Mucosa of rectum (tissue), 2 donors: ENCODE results near the gene LIPT2.
"Not testable (repeated sequence)": the region's sequence is repeated elsewhere in the genome, so short reads cannot be mapped to it uniquely, and the experiment has no call there.

Experiments
- H3K27ac ChIP-seq, 2 donors: one replicate each; pipeline ENCODE4 v1.7.0; 2013; ENCODE audit warnings: inconsistent platforms in 2 of 2, low read depth in 2 of 2, low read length in 2 of 2
- H3K27me3 ChIP-seq, 2 donors: one replicate each; pipeline ENCODE4 v1.7.0; 2013; ENCODE audit warnings: low read length in 2 of 2; ENCODE audit not compliant: control insufficient read depth in 2 of 2, insufficient read depth in 2 of 2
- H3K36me3 ChIP-seq, 2 donors: one replicate each; pipeline ENCODE4 v1.7.0; 2013; ENCODE audit warnings: low read length in 2 of 2; ENCODE audit not compliant: control insufficient read depth in 2 of 2, insufficient read depth in 2 of 2
- H3K4me1 ChIP-seq, 2 donors: one replicate each; pipeline ENCODE4 v1.7.0; 2013; ENCODE audit warnings: low read length in 2 of 2, mild to moderate bottlenecking in 1 of 2; ENCODE audit not compliant: control insufficient read depth in 2 of 2, insufficient read depth in 2 of 2
- H3K4me3 ChIP-seq, 2 donors: one replicate each; pipeline ENCODE4 v1.7.0; 2013; ENCODE audit warnings: low read length in 2 of 2
- H3K9ac ChIP-seq, 2 donors: one replicate each; pipeline ENCODE4 v1.7.0; 2013; ENCODE audit warnings: low read length in 2 of 2, low read depth in 1 of 2, mild to moderate bottlenecking in 1 of 2
- H3K9me3 ChIP-seq, 2 donors: one replicate each; pipeline ENCODE4 v1.7.0; 2013; ENCODE audit warnings: low read length in 2 of 2; ENCODE audit not compliant: control insufficient read depth in 2 of 2
- donor health status: healthy.
- donor health status: Normal muscosa, but diverticular disease.

LIPT2 gene

DNA sequence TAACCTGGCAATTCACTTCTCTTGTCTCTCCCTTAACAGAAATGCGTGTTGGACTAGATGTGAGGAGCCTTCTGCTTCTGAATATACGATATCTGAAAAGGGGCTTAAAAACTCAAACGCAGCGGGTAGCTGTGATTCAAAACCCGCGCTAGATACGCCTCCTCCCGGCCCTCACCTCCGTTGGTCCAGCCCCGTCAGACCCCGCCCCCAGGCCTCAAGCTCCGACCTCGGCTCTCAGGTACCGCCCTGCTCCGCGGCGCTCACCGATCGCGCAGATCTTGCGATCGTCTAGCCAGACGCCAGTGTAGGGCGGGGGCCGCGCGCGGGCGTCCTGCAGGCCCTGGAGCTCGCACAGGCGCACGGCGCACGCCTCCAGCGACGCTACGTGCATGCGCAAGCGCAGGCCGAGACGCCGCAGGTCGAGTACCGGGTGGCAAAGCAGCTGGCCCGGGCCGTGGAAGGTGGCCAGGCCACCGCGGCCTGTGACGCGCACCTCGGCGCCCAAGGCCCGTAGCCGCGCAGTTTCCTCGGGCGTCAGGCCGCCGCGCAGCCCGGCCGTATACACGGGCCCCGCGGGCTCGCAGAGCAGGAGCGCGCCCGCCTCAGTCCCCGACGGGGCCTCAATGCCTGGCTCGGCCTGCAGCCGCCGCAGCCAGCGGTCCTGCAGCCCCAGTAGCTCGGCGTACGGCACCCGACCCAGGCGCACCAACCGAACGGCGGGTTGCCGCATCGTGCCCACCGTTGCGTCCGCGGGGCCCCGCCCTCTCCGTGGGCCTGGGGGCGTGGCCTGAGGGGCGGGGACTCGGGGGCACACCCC is at the start of gene LIPT2:
LIPT2 (minus strand) TSS at position 751 of the 817 bp plus-strand sequence; CDS start at position 730, 21 bp downstream.
- Histone ChIP-seq H3K9me3 (no peaks in the 10 kb centered on the region), H3K27ac (peak within 1 kb of the TSS; percentile 99 to 100), H3K4me3 (peak within 1 kb of the TSS; percentile 83 to 86), H3K27me3 (no peaks in the 10 kb centered on the region), H3K9ac (peak within 1 kb of the TSS; percentile 89 to 98), H3K36me3 (no peaks in the 10 kb centered on the region), H3K4me1 (peaks cover 6 to 9% of the 10 kb centered on the region in 2 donors)

DNA sequence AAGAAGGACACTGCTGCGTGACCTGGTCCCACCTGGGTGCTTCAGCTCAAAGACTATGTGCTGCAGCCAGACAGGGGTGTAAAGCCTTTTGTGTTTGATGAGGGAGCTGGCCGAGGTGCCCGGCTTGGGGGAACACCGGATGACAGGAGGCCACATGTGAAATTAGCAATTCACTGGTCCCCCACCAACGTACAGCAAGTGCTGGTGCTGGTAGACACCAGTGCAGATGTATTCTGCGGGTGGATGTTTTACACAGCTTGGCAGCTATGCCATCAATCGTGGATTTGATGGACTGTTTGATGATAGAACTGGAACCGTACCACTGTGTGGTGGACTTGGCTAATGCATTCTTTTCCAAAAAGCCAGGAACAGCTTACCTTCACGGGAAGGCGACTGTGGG is 47.9 kb upstream of the LIPT2 start:
- Histone ChIP-seq H3K27ac (no peak overlapping the region), H3K27me3 (no peaks in the 10 kb centered on the region), H3K9ac (no peak overlapping the region), H3K4me3 (no peak overlapping the region), H3K36me3 (no peaks in the 10 kb centered on the region), H3K9me3 (no peaks in the 10 kb centered on the region), H3K4me1 (peaks cover 1 to 5% of the 10 kb centered on the region in 2 donors)

DNA sequence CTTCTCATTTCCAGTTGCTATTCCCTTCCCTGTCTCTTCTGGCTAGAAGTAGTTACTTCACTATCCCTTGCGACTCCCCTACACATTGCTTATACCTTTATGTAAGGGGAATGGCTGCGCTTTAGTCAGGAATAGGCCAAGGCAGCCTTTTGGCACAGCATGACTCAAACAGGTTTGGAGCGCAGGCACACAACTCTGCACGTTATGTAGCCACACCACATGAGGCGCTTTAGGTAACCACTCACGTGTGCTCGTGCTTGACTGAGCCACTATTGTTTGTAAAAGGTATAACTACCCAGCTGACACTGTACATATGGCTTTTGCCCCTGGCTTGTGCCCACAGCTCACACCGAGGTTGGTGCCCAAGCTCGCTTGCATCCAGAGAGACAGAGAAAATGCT is 46.7 kb upstream of the LIPT2 start:
- H3K36me3 ChIP-seq: no peaks in the 10 kb centered on the region
- H3K9me3 ChIP-seq: no peaks in the 10 kb centered on the region

DNA sequence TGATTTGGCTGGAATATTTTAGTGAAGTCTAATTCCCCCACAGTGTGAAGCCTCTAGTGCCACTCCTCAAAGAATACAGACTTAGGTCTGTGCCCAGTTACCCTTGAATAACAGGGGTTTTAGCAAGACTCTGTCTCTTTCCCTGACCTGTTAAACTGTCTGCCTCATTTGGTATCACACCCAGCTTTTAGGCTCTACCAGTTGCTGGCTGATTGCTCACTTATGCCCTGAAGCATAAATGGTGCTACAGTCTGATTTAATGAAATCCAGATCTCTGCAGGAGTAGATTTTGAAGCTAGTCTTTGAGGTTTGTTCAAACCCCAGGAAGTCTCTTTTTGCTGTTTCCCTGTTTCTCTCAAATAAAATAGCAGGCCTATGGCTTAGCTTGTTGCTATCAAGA is 45.2 kb upstream of the LIPT2 start:
- no peak overlapping the region for H3K9ac ChIP-seq
- H3K4me3 ChIP-seq: no peak overlapping the region
- no peaks in the 10 kb centered on the region for H3K4me1 ChIP-seq
- no peaks in the 10 kb centered on the region for H3K36me3 ChIP-seq
- H3K27ac ChIP-seq: no peak overlapping the region
- H3K9me3 ChIP-seq: no peaks in the 10 kb centered on the region
- H3K27me3 ChIP-seq: no peaks in the 10 kb centered on the region

More for the DNA sequence above, 46.7 kb upstream of the LIPT2 start:
- no peak overlapping the region for H3K9ac ChIP-seq
- H3K4me3 ChIP-seq: no peak overlapping the region
- H3K27ac ChIP-seq: no peak overlapping the region
- no peaks in the 10 kb centered on the region for H3K4me1 ChIP-seq
- H3K27me3 ChIP-seq: no peaks in the 10 kb centered on the region

DNA sequence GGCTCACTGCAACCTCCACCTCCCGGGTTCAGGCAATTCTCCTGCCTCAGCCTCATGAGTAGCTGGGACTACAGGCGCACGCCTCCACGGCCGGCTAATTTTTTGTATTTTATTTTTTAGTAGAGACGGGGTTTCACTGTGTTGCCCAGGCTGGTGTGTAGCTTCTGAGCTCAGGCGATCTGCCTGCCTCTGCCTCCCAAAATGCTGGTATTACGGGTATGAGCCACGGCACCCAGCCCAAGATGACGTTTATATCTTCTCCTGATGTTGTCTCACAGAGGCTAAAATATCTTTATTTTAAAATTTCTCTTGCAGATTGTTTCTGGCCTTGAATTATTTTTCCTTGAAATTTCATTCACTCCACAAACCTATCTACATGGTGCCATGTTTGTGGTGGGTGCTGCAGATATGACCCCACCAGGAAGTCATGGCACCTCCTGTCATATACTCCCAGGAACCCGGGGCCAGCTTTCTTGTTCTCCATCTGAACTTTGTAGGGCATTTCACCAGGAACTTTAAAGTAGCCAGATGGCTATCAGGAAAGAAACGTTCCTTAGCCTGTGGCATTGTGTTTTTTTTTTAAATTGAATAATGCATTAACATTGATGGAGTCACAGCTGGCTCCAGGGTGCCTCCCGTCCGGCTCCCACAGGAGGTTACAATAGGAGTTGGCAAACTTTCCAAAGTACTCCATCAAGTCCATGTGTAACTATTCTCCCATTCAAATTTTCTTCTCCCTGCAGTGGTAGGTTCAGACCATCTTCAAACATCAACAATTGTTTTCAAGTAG is 42.0 kb upstream of the LIPT2 start:
- no peaks in the 10 kb centered on the region for H3K4me1 ChIP-seq
- no peak overlapping the region for H3K9ac ChIP-seq
- no peak overlapping the region for H3K4me3 ChIP-seq
- H3K27me3 ChIP-seq: no peaks in the 10 kb centered on the region
- no peaks in the 10 kb centered on the region for H3K9me3 ChIP-seq
- H3K36me3 ChIP-seq: no peaks in the 10 kb centered on the region
- H3K27ac ChIP-seq: no peak overlapping the region

DNA sequence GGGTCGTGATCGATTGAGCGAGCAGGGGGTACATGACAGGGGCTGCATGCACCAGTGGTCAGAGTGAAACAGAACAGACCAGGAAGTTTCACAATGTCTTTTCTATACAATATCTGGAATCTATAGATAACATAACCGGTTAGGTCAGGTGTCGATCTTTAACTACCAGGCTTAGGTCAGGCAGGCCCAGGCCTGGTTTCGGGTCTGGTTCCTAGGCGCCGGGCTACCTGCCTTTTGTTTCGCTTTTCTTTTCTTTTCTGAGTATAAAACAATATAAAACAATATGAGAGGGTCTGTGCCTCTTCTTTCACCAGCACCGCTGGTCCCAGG is 41.4 kb upstream of the LIPT2 start:
- not testable (repeated sequence) for H3K27me3 ChIP-seq, H3K27ac ChIP-seq, H3K9ac ChIP-seq, H3K4me3 ChIP-seq, H3K9me3 ChIP-seq, H3K36me3 ChIP-seq, H3K4me1 ChIP-seq

DNA sequence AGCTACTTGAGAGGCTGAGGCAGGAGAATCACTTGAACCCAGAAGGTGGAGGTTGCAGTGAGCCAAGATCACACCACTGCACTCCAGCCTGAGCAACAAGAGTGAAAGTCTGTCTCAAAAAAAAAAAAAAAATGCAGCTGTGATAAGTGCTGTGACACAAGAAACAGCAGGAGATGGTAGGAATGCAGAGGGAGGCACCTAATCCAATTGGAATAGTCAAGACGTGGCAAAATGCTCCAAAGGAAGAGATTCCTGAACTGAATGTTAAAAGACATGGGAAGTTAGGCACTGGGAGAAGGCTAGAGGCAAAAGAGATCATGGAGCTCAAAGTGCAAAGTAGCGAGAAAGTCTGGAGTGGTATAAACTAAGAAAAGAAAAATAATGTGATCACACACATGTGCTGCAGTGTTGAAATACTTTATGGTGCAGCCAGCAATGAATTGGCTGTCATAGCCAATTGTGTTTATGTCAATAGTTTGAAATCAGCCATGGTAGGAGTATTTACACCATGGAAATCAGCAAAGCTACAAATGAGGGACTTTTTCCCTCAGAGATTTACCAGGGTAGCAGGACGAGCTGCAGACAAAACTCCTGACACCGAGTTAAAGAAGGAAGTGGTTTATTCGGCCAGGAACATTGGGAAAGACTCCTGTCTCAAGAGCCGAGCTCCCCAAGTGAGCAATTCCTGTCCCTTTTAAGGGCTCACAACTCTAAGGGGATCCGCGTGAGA is 40.9 kb upstream of the LIPT2 start:
- Histone ChIP-seq H3K9ac (no peak overlapping the region), H3K4me3 (no peak overlapping the region), H3K27ac (no peak overlapping the region), H3K27me3 (no peaks in the 10 kb centered on the region), H3K36me3 (no peaks in the 10 kb centered on the region), H3K4me1 (no peaks in the 10 kb centered on the region), H3K9me3 (no peaks in the 10 kb centered on the region)

DNA sequence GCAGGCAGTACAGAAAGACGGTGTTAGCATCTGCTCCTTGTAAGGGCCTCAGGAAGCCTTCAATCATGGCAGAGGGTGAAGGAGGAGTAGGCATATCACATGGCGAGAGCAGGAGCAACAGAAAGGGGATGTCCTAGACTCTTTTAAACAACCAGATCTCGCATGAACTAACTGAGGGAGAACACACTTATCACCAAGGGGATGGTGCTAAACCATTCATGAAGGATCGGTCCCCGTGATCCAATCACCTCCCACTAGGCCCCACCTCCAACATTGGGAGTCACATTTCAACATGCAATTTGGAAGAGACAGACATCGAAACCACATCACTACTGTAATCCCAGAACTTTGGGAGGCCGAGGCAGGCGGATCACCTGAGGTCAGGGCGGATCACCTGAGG is 39.9 kb upstream of the LIPT2 start:
- no peaks in the 10 kb centered on the region for H3K9me3 ChIP-seq
- H3K27me3 ChIP-seq: no peaks in the 10 kb centered on the region
- H3K4me1 ChIP-seq: no peaks in the 10 kb centered on the region
- no peak overlapping the region for H3K4me3 ChIP-seq
- H3K36me3 ChIP-seq: no peaks in the 10 kb centered on the region
- H3K27ac ChIP-seq: no peak overlapping the region
- H3K9ac ChIP-seq: no peak overlapping the region

DNA sequence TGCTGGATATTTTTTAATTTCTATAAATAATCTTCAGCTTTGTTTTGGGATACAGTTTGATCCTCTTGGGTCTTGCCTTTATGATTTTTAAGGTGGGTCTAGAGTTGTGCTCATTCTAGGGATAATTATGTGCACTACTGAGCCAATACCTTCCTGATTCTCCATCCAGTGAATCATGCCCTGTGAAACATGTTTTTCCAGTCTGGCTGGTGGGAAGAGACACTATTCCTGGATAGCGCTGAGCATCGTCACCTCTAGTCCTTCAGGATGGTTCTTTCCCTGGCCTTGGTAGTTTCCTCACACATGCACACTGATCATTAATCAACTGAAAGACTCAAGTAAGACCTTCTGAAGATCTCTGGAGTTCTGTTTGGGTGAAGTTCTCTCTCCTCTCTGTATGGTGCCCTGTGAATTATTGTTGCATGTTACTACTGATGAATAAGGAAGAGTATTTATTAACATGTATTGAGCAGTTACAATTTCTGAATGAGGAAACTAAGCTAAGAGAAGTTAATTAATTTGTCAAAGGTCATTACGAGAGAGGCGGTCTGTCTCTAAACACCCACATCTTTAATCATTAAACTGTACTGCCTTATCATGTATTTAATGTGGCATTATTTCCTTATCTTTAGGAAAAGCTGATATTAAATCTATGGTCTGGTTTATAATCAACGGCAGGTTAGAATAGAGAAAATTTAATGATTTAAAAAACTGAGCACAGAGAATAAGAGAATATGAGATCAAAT is 39.1 kb upstream of the LIPT2 start:
- Histone ChIP-seq H3K9ac (no peak overlapping the region), H3K36me3 (no peaks in the 10 kb centered on the region), H3K27me3 (no peaks in the 10 kb centered on the region), H3K4me3 (no peak overlapping the region), H3K9me3 (no peaks in the 10 kb centered on the region), H3K4me1 (no peaks in the 10 kb centered on the region), H3K27ac (no peak overlapping the region)
